OCI-LY1 (cell line): ENCODE measurements around the gene SLC9A2.

Source experiments
- H2AFZ ChIP-seq: fragments of 200-600 bp; sonication (generic), shearing (Covaris generic); 2 replicates; pipeline ENCODE4 v1.6.0; 2014; ENCODE audit warnings: antibody characterized with exemption, mild to moderate bottlenecking, low read length
- H3F3A ChIP-seq: fragments of 200-600 bp; sonication (generic), shearing (Covaris generic); 2 replicates; pipeline ENCODE4 v1.6.0; 2014; ENCODE audit warnings: mild to moderate bottlenecking, antibody characterized with exemption, low read length, moderate library complexity; ENCODE audit not compliant: insufficient read depth
- H3K27ac ChIP-seq: fragments of 200-600 bp; sonication (generic); 2 replicates; pipeline ENCODE4 v1.5.1; 2014; ENCODE audit warnings: low read length, mixed run types, mild to moderate bottlenecking, low read depth; ENCODE audit not compliant: poor library complexity, severe bottlenecking
- H3K27me3 ChIP-seq: fragments of 200-600 bp; sonication (generic); 2 replicates; pipeline ENCODE4 v1.6.0; 2014; ENCODE audit warnings: antibody characterized with exemption, mild to moderate bottlenecking, low read length, moderate library complexity; ENCODE audit not compliant: insufficient read depth
- H3K36me3 ChIP-seq: fragments of 200-600 bp; sonication (generic); 2 replicates; pipeline ENCODE4 v1.6.1; 2014; ENCODE audit warnings: mild to moderate bottlenecking, antibody characterized with exemption, low read length, moderate library complexity, mixed read lengths; ENCODE audit not compliant: insufficient read depth
- H3K4me1 ChIP-seq: fragments of 200-600 bp; sonication (generic); 2 replicates; pipeline ENCODE4 v1.5.1; 2014; ENCODE audit warnings: mild to moderate bottlenecking, low read length, moderate library complexity; ENCODE audit not compliant: insufficient read depth, severe bottlenecking
- H3K4me2 ChIP-seq: fragments of 200-600 bp; sonication (generic), shearing (Covaris generic); 2 replicates; pipeline ENCODE4 v1.6.1; 2014; ENCODE audit warnings: low read length
- H3K4me3 ChIP-seq: fragments of 200-600 bp; sonication (generic); 2 replicates; pipeline ENCODE4 v1.5.1; 2014; ENCODE audit warnings: low read length, low read depth, mild to moderate bottlenecking, mixed read lengths; ENCODE audit not compliant: poor library complexity, severe bottlenecking
- H3K79me2 ChIP-seq: fragments of 200-600 bp; shearing (Covaris generic); 2 replicates; pipeline ENCODE4 v1.6.1; 2016; ENCODE audit warnings: mixed run types, low read length, mixed read lengths; ENCODE audit not compliant: insufficient read depth
- H3K9ac ChIP-seq: fragments of 200-600 bp; sonication (generic), shearing (Covaris generic); 2 replicates; pipeline ENCODE4 v1.6.1; 2014; ENCODE audit warnings: mild to moderate bottlenecking, low read length, mixed read lengths
- H3K9me2 ChIP-seq: fragments of 200-600 bp; sonication (generic), shearing (Covaris generic); 2 replicates; pipeline ENCODE4 v1.6.1; 2014; ENCODE audit warnings: low read depth, mild to moderate bottlenecking, low read length, mixed read lengths
- H3K9me3 ChIP-seq: fragments of 200-600 bp; shearing (Covaris generic); 2 replicates; pipeline ENCODE4 v1.6.1; 2014; ENCODE audit warnings: low read length, mixed read lengths
- H4K20me1 ChIP-seq: fragments of 200-600 bp; sonication (generic), shearing (Covaris generic); 2 replicates; pipeline ENCODE4 v1.6.0; 2016; ENCODE audit warnings: mild to moderate bottlenecking, low read length; ENCODE audit not compliant: insufficient read depth
- EZH2 ChIP-seq: fragments of 200-600 bp; sonication (generic), shearing (Covaris generic); IDR thresholded peaks from 2 replicates; pipeline ENCODE4 v1.8.0; 2017; ENCODE audit warnings: borderline replicate concordance, mixed run types, mild to moderate bottlenecking, antibody characterized with exemption, low read length, moderate library complexity, mixed read lengths
- TF ChIP-seq, protein P1 (sequence below): fragments of 200-600 bp; sonication (generic), shearing (Covaris generic); IDR thresholded peaks from 2 replicates; pipeline ENCODE4 v1.5.1; 2017; ENCODE audit warnings: mild to moderate bottlenecking, antibody characterized with exemption, low read length, moderate library complexity, mixed read lengths

Gene SLC9A2

DNA sequence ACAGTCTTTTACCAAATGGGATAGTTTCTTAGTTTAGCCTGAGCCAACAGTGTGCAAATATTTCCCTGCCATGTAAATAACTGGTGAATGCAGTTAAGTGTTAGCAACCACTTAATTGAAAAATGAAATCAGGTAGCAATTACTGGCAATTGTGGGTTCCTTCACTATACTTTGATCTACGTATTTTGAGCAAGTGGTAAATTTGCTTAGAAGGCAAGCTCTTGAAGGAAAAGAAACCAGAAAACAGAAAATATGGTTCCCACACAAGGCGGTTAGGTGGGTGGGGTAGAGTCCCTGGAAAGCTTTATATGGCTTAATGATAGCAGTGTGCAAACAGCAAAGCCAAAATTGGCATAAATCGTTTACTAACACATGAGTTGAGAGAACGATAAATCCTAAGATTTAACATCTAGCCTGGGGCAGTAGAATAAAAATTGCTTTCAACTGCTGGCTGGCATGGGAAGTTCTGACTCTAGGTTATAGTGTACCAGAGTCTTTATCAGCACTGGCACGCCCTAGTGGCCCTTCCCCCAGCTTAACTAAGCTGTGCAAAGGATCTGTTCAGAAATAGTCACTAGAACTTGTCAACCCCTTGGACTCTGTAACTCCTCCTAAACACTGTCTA, 17.0 kb downstream of the SLC9A2 start:
- Histone ChIP-seq H3K27me3 (no peaks in the 10 kb centered on the region), H3K4me1 (no peaks in the 10 kb centered on the region), H3F3A (no peaks in the 10 kb centered on the region), H3K9ac (no peak overlapping the region), H3K4me2 (no peak overlapping the region), H3K79me2 (no peaks in the 10 kb centered on the region), H2AFZ (no peak overlapping the region), H3K36me3 (no peaks in the 10 kb centered on the region), H3K9me3 (no peaks in the 10 kb centered on the region), H3K9me2 (no peaks in the 10 kb centered on the region), H4K20me1 (no peaks in the 10 kb centered on the region), H3K27ac (no peak overlapping the region), H3K4me3 (no peak overlapping the region)
- TF ChIP-seq EZH2, result no peak
- TF ChIP-seq, protein P1, sequence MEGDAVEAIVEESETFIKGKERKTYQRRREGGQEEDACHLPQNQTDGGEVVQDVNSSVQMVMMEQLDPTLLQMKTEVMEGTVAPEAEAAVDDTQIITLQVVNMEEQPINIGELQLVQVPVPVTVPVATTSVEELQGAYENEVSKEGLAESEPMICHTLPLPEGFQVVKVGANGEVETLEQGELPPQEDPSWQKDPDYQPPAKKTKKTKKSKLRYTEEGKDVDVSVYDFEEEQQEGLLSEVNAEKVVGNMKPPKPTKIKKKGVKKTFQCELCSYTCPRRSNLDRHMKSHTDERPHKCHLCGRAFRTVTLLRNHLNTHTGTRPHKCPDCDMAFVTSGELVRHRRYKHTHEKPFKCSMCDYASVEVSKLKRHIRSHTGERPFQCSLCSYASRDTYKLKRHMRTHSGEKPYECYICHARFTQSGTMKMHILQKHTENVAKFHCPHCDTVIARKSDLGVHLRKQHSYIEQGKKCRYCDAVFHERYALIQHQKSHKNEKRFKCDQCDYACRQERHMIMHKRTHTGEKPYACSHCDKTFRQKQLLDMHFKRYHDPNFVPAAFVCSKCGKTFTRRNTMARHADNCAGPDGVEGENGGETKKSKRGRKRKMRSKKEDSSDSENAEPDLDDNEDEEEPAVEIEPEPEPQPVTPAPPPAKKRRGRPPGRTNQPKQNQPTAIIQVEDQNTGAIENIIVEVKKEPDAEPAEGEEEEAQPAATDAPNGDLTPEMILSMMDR, result no peak

DNA sequence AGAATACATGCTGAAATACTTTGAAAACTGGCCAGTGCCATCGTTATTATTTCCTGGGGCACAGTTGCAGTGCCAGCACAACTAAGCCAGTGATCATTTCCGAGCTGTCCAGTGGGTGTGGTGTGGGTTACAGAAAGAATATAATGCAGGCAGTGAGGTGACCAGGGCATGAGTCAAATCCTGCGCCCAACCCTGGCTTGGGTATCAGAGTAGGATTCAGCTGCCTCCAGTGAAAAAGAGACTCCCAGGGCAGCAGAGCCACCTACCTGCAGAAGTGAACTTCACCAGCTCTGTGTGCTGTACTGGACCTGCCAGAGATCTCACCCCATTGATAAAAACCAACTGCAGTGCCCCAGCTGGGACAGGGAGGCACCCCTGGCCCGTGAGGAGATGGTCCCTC, 18.0 kb downstream of the SLC9A2 start:
- Histone ChIP-seq H3F3A (no peaks in the 10 kb centered on the region), H4K20me1 (no peaks in the 10 kb centered on the region), H3K4me2 (no peak overlapping the region), H3K9ac (no peak overlapping the region), H2AFZ (no peak overlapping the region), H3K9me2 (no peaks in the 10 kb centered on the region), H3K79me2 (no peaks in the 10 kb centered on the region), H3K4me1 (no peaks in the 10 kb centered on the region), H3K4me3 (no peak overlapping the region), H3K9me3 (no peaks in the 10 kb centered on the region), H3K27ac (no peak overlapping the region), H3K36me3 (no peaks in the 10 kb centered on the region), H3K27me3 (no peaks in the 10 kb centered on the region)
- TF ChIP-seq, protein P1, result no peak

DNA sequence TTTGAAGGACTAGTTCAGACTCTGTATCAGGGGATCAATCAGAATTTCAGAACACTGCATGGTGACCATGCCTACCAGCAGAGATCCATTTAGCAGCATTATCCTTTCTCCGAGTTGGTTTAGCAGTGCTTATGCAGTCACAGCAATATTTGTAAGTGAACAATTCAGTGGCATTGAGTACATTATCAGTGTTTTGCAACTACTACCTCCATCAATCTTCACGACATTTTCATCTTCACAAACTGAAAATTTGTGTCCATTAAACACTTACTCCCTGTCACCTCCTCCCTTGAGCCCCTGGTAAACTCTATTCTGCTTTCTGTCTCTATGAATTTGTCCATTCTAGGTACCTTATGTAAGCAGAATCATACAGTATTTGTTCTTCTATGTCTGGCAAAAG, 20.1 kb downstream of the SLC9A2 start:
- Histone ChIP-seq H3K4me3 (no peak overlapping the region), H3K9me2 (no peaks in the 10 kb centered on the region), H3K9ac (no peak overlapping the region), H3K27ac (no peak overlapping the region), H3K79me2 (no peaks in the 10 kb centered on the region), H2AFZ (no peak overlapping the region), H3K4me1 (no peaks in the 10 kb centered on the region), H3K9me3 (no peaks in the 10 kb centered on the region), H3K27me3 (no peaks in the 10 kb centered on the region), H3K36me3 (no peaks in the 10 kb centered on the region), H3F3A (no peaks in the 10 kb centered on the region), H4K20me1 (no peaks in the 10 kb centered on the region), H3K4me2 (no peak overlapping the region)
- TF ChIP-seq, protein P1, result no peak
- no peak for TF ChIP-seq EZH2
